K562 (cell line): ENCODE data around the gene SOS1. TPM values are rescaled to one million over a fixed set of nuclear protein-coding genes. Genes with fewer than 3 reads are reported as not detected.

Experiments
- ATAC-seq: fragments of 200-7000 bp; cut with Tn5 transposase; 3 replicates; pipeline ENCODE4 v1.9.1; 2020; ENCODE audit warnings: moderate library complexity
- BruUV-seq: library from RNA; stranded (reverse); fragments of 400-500 nt; replicated peaks from 2 replicates; lab custom pipeline; 2021; lab: Mats Ljungman, UMichigan
- CTCF ChIA-PET: fragments of 300-600 bp; formaldehyde crosslinking; extraction: SDS; loops from one replicate; lab custom pipeline; 2021; ENCODE audit warnings: low intra/inter-chr PET ratio; lab: Yijun Ruan, JAX
- POLR2A ChIA-PET: fragments of 300-600, 350-650 bp; sonication (Branson Sonifier 250); formaldehyde crosslinking; extraction: SDS; loops from one replicate; lab custom pipeline; 2021; ENCODE audit warnings: antibody characterized with exemption, inconsistent platforms; lab: Yijun Ruan, JAX
- DNase-seq, 4 experiments: peaks; one replicate each; pipeline versions ENCODE4 v3.0.0 to v3.0.0-alpha.2; 2011 to 2018; ENCODE audit warnings: low spot score in 3 of 4, mixed read lengths in 3 of 4; ENCODE audit errors: extremely low read depth in 1 of 4
- FAIRE-seq: peaks from 2 replicates; lab custom pipeline; 2011; peaks lifted over from hg19 to GRCh38; lab: Jason Lieb, UNC
- H2AFZ ChIP-seq: 2 replicates; pipeline ENCODE4 v1.6.0; 2011; ENCODE audit warnings: low read depth, low read length, control low read depth, inconsistent platforms
- H3K27ac ChIP-seq: fragments of 200-600 bp; 3 replicates; pipeline ENCODE4 v1.8.0; 2011; ENCODE audit warnings: low read depth, mild to moderate bottlenecking, control low read depth, inconsistent platforms, low read length, moderate library complexity, mixed read lengths; ENCODE audit errors: extremely low read depth
- H3K27me3 ChIP-seq, 2 experiments: fragments of 300-600 bp in 1 of 2; 2 replicates in 1 of 2; 3 replicates in 1 of 2; pipeline versions ENCODE4 v1.6.0 to v1.8.0; 2011; ENCODE audit warnings: inconsistent platforms in 2 of 2, low read length in 2 of 2, mild to moderate bottlenecking in 1 of 2, mixed read lengths in 1 of 2, moderate library complexity in 1 of 2; ENCODE audit not compliant: control insufficient read depth in 2 of 2, insufficient read depth in 2 of 2
- H3K36me3 ChIP-seq: fragments of 300-600 bp; 3 replicates; pipeline ENCODE4 v1.8.0; 2011; ENCODE audit warnings: mild to moderate bottlenecking, low read length, inconsistent platforms; ENCODE audit not compliant: control insufficient read depth, insufficient read depth
- H3K4me1 ChIP-seq, 2 experiments: fragments of 200-600 bp in 1 of 2; replicated peaks in 1 of 2; 2 replicates in 1 of 2; 3 replicates in 1 of 2; pipeline versions ENCODE4 v1.5.1 to v1.8.0; 2011; ENCODE audit warnings: inconsistent platforms in 2 of 2, low read length in 2 of 2, mild to moderate bottlenecking in 1 of 2, mixed read lengths in 1 of 2, moderate library complexity in 1 of 2; ENCODE audit not compliant: control insufficient read depth in 2 of 2, insufficient read depth in 2 of 2
- H3K4me2 ChIP-seq: 2 replicates; pipeline ENCODE4 v1.6.1; 2011; ENCODE audit warnings: low read length, control low read depth, inconsistent platforms, mixed read lengths; ENCODE audit not compliant: insufficient read depth
- H3K4me3 ChIP-seq: fragments of 200-600 bp; sonication (generic), shearing (Covaris generic); 2 replicates; pipeline ENCODE4 v1.5.1; 2016; ENCODE audit warnings: control low read depth, inconsistent platforms
- H3K79me2 ChIP-seq: fragments of 200-600 bp; 3 replicates; pipeline ENCODE4 v1.8.0; 2011; ENCODE audit warnings: low read length, inconsistent platforms; ENCODE audit not compliant: control insufficient read depth, insufficient read depth
- H3K9ac ChIP-seq, 2 experiments: 2 replicates each; pipeline versions ENCODE4 v1.6.0 to v1.6.1; 2011; ENCODE audit warnings: low read depth in 2 of 2, low read length in 2 of 2, control low read depth in 1 of 2, inconsistent platforms in 1 of 2, mild to moderate bottlenecking in 1 of 2, mixed read lengths in 1 of 2; ENCODE audit not compliant: insufficient read depth in 1 of 2
- H3K9me1 ChIP-seq: one replicate; pipeline ENCODE4 v1.6.0; 2011; ENCODE audit warnings: inconsistent platforms, mild to moderate bottlenecking, low read length, moderate library complexity; ENCODE audit not compliant: control insufficient read depth, insufficient read depth
- H3K9me3 ChIP-seq: replicated peaks from 2 replicates; pipeline ENCODE4 v1.5.1; 2011; ENCODE audit warnings: low read depth, low read length, inconsistent platforms; ENCODE audit not compliant: control insufficient read depth, insufficient read depth
- H4K20me1 ChIP-seq: replicated peaks from 2 replicates; pipeline ENCODE4 v1.6.1; 2011; ENCODE audit warnings: low read length, inconsistent platforms, mixed read lengths; ENCODE audit not compliant: control insufficient read depth, insufficient read depth
- BDP1 ChIP-seq: IDR thresholded peaks from 3 replicates; pipeline ENCODE4 v1.6.1; 2011; ENCODE audit not compliant: insufficient read length, insufficient read depth
- BHLHE40 ChIP-seq: IDR thresholded peaks from 2 replicates; pipeline ENCODE4 v1.6.1; 2011; ENCODE audit warnings: low read length, improper control_type of control experiment
- CHD1 ChIP-seq: fragments of 200-600 bp; sonication (generic); IDR thresholded peaks from one replicate; pipeline ENCODE4 v1.6.1; 2012; ENCODE audit warnings: mild to moderate bottlenecking, moderate library complexity, low read length, inconsistent platforms
- GATAD2B ChIP-seq: fragments of 450-650 bp; IDR thresholded peaks from 2 replicates; pipeline ENCODE4 v1.6.1; 2017; ENCODE audit warnings: mild to moderate bottlenecking, borderline replicate concordance
- HNRNPL ChIP-seq: fragments of 200-400 bp; formaldehyde crosslinking; IDR thresholded peaks from 2 replicates; pipeline ENCODE4 v1.6.1; 2017; ENCODE audit warnings: low read depth, mild to moderate bottlenecking, low read length
- MED1 ChIP-seq: sonication (generic); formaldehyde crosslinking; IDR thresholded peaks from 2 replicates; pipeline ENCODE4 v1.8.1; 2023; ENCODE audit warnings: missing genetic modification reagents, borderline replicate concordance
- PHB ChIP-seq: fragments of 250-450 bp; sonication (Bioruptor Pico); IDR thresholded peaks from 2 replicates; pipeline ENCODE4 v1.5.0; 2021
- PHF20 ChIP-seq: fragments of 450-650 bp; IDR thresholded peaks from 2 replicates; pipeline ENCODE4 v1.6.1; 2018; ENCODE audit not compliant: partially characterized antibody
- POLR3G ChIP-seq: IDR thresholded peaks from 2 replicates; pipeline ENCODE4 v1.6.1; 2011; ENCODE audit not compliant: insufficient read length, insufficient replicate concordance; ENCODE audit errors: extremely low read depth
- RFX7 ChIP-seq: fragments of 250-450 bp; sonication (Bioruptor Pico); IDR thresholded peaks from 2 replicates; pipeline ENCODE4 v1.5.1; 2021; ENCODE audit warnings: mild to moderate bottlenecking
- SLC30A9 ChIP-seq: fragments of 250-450 bp; sonication (Bioruptor Pico); IDR thresholded peaks from 2 replicates; pipeline ENCODE4 v1.8.0; 2022; ENCODE audit warnings: mild to moderate bottlenecking, moderate library complexity
- TAF15 ChIP-seq: fragments of 200-400 bp; formaldehyde crosslinking; IDR thresholded peaks from 2 replicates; pipeline ENCODE4 v1.6.1; 2017; ENCODE audit warnings: mild to moderate bottlenecking, low read depth, low read length, moderate library complexity
- ZNF384 ChIP-seq: IDR thresholded peaks from 2 replicates; pipeline ENCODE4 v1.6.1; 2012; ENCODE audit warnings: low read depth, low read length, improper control_type of control experiment
- ZNF561 ChIP-seq: fragments of 450-650 bp; formaldehyde crosslinking; conservative IDR thresholded peaks from 2 replicates; pipeline ENCODE4 v1.4.0; 2020; ENCODE audit warnings: mild to moderate bottlenecking, moderate library complexity
- ZNF766 ChIP-seq: fragments of 200-800 bp; sonication (Bioruptor generic); conservative IDR thresholded peaks from 2 replicates; pipeline ENCODE4 v1.6.1; 2016; ENCODE audit warnings: missing genetic modification characterization, missing compliant biosample characterization
- in situ Hi-C: fragments of 300-500 bp; cut with MboI; formaldehyde crosslinking; loops from 4 replicates; pipeline ENCODE4 v1.15.0; 2018; ENCODE audit warnings: inconsistent platforms, mixed read lengths
- intact Hi-C: fragments of 100-400 bp; cut with micrococcal nuclease; formaldehyde crosslinking; loops from 2 replicates; pipeline ENCODE4 v1.14.2; 2022
- polyA plus RNA-seq, 8 experiments: library from polyadenylated mRNA; depleted of rRNA in 4 of 8; stranded (reverse) in 5 of 8; unstranded in 3 of 8; fragments of >200 nt; fragmentation: Nextera tagmentation in 2 of 8; fragmentation: Illumina TruSeq in 1 of 8; extraction: Ambion mirVana in 2 of 8; extraction: Trizol in 1 of 8; gene quantifications; 2 replicates each; pipeline versions ENCODE4 v1.2.1 to v1.2.3, GENCODE V29; 2011 to 2014; ENCODE audit warnings: inconsistent platforms in 1 of 8, missing spikeins in 1 of 8
- total RNA-seq, 7 experiments: library from RNA; depleted of rRNA in 6 of 7; stranded (reverse); fragments of >200 nt in 6 of 7; fragmentation: Illumina TruSeq in 2 of 7; extraction: Trizol in 2 of 7; gene quantifications; 2 replicates each; pipeline versions ENCODE4 v1.2.1 to v1.2.3, GENCODE V29; 2011 to 2021; ENCODE audit warnings: low replicate concordance in 1 of 7
- TF ChIP-seq, protein P1 (sequence below): fragments of 250-450 bp; sonication (Bioruptor Pico); IDR thresholded peaks from 2 replicates; pipeline ENCODE4 v1.5.0; 2022; ENCODE audit warnings: mild to moderate bottlenecking

SOS1 gene
- total and polyA plus RNA-seq, 9 of the 15 experiments (the other 6 are each of a cell fraction or from before 2014, with no cell fraction given) = 2.5 to 27.1 (median 16.3) TPM

- Histone ChIP-seq H3K36me3 (peaks cover 33% of the 10 kb centered on the region; the same call in 2 of the 3 replicates), H3K9me1 (no peaks in the 10 kb centered on the region), H2AFZ (no peak overlapping the region), H3K4me3 (no peak overlapping the region), H3K4me2 (no peak overlapping the region)
- no peak for FAIRE-seq
- intact Hi-C loops = no loop called here
- TF ChIP-seq ZNF384 (no peak), ZNF561 (CRISPR knock-in tag) (no peak), BHLHE40 (no peak), PHB (CRISPR knock-in tag) (no peak), PHF20 (no peak), HNRNPL (no peak), POLR3G (no peak), CHD1 (no peak), TAF15 (no peak), MED1 (CRISPR knock-in tag) (no peak), GATAD2B (no peak), BDP1 (no peak), ZNF766 (CRISPR knock-in tag) (no peak), SLC30A9 (no peak), RFX7 (CRISPR knock-in tag) (no peak)
- TF ChIP-seq, protein P1, sequence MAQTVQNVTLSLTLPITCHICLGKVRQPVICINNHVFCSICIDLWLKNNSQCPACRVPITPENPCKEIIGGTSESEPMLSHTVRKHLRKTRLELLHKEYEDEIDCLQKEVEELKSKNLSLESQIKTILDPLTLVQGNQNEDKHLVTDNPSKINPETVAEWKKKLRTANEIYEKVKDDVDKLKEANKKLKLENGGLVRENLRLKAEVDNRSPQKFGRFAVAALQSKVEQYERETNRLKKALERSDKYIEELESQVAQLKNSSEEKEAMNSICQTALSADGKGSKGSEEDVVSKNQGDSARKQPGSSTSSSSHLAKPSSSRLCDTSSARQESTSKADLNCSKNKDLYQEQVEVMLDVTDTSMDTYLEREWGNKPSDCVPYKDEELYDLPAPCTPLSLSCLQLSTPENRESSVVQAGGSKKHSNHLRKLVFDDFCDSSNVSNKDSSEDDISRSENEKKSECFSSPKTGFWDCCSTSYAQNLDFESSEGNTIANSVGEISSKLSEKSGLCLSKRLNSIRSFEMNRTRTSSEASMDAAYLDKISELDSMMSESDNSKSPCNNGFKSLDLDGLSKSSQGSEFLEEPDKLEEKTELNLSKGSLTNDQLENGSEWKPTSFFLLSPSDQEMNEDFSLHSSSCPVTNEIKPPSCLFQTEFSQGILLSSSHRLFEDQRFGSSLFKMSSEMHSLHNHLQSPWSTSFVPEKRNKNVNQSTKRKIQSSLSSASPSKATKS = no peak
- TF ChIP-seq, all 486 proteins: peak for 0
- H3K4me1 ChIP-seq = no peaks in the 10 kb centered on the region
- H3K79me2 ChIP-seq = no peaks in the 10 kb centered on the region
- H3K9me3 ChIP-seq = no peaks in the 10 kb centered on the region
- no peaks in the 10 kb centered on the region for H3K27me3 ChIP-seq
- no peaks in the 10 kb centered on the region for H4K20me1 ChIP-seq
- ChIA-PET POLR2A (no interaction called here), CTCF (no interaction called here)
- BruUV-seq = no TSS peak
- H3K27ac ChIP-seq = no peak overlapping the region
- in situ Hi-C loops = no loop called here
- DNase-seq (no peak), ATAC-seq (no peak)
- no peak overlapping the region for H3K9ac ChIP-seq
Measured at GRCh38 chr2:39033980-39034379, 86.9 kb downstream of the SOS1 start.
